Measurements from ENCODE around the gene ASCL4. TPM values are rescaled to one million over a fixed set of nuclear protein-coding genes. Genes with fewer than 3 reads are reported as not detected.

ASCL4 gene
- total RNA-seq, 1 donor from 2014 or later: not detected

- Mint-ChIP-seq H3K27ac (ENCODE audit: unreplicated experiment) (peak overlapping the region; percentile 88), H3K36me3 (ENCODE audit: unreplicated experiment) (no peaks in the 10 kb centered on the region), H3K9me3 (ENCODE audit: unreplicated experiment) (peaks cover 5% of the 10 kb centered on the region), H3K4me1 (ENCODE audit: low read depth, unreplicated experiment) (peaks cover 9% of the 10 kb centered on the region), H3K4me3 (ENCODE audit: unreplicated experiment) (peak overlapping the region; percentile 92), H3K27me3 (ENCODE audit: unreplicated experiment) (no peaks in the 10 kb centered on the region)
- TF ChIP-seq CTCF (IDR thresholded peaks at IDR 0.05; ENCODE audit: partially characterized antibody, unreplicated experiment): no peak
- no peak for DNase-seq
These were observed 15.1 kb upstream of the ASCL4 start for GRCh38 chr12:107759410-107759809.

- peak; percentile 33 for DNase-seq
- H3K36me3 Mint-ChIP-seq (ENCODE audit: unreplicated experiment): no peaks in the 10 kb centered on the region
- peak overlapping the region; percentile 92 for H3K4me3 Mint-ChIP-seq (ENCODE audit: unreplicated experiment)
- no peaks in the 10 kb centered on the region for H3K27me3 Mint-ChIP-seq (ENCODE audit: unreplicated experiment)
- H3K9me3 Mint-ChIP-seq (ENCODE audit: unreplicated experiment): peaks cover 5% of the 10 kb centered on the region
- peaks cover 9% of the 10 kb centered on the region for H3K4me1 Mint-ChIP-seq (ENCODE audit: low read depth, unreplicated experiment)
- peak overlapping the region; percentile 88 for H3K27ac Mint-ChIP-seq (ENCODE audit: unreplicated experiment)
- TF ChIP-seq CTCF (IDR thresholded peaks at IDR 0.05; ENCODE audit: partially characterized antibody, unreplicated experiment): no peak
These were observed 14.2 kb upstream of the ASCL4 start for GRCh38 chr12:107760207-107760808.

- no peak for TF ChIP-seq CTCF (IDR thresholded peaks at IDR 0.05; ENCODE audit: partially characterized antibody, unreplicated experiment)
- Mint-ChIP-seq H3K36me3 (ENCODE audit: unreplicated experiment) (no peaks in the 10 kb centered on the region), H3K4me3 (ENCODE audit: unreplicated experiment) (peak within 1 kb of the TSS; percentile 92), H3K27ac (ENCODE audit: unreplicated experiment) (peak within 1 kb of the TSS; percentile 88), H3K4me1 (ENCODE audit: low read depth, unreplicated experiment) (peaks cover 9% of the 10 kb centered on the region), H3K27me3 (ENCODE audit: unreplicated experiment) (no peaks in the 10 kb centered on the region), H3K9me3 (ENCODE audit: unreplicated experiment) (peaks cover 5% of the 10 kb centered on the region)
- peak; percentile 97 for DNase-seq
These were observed 13.5 kb upstream of the ASCL4 start, which contains the start of gene PRDM4 for GRCh38 chr12:107760809-107761501. Gene PRDM4, minus strand, starts transcription at chr12:107761137. Its CDS starts 622 bp downstream, at chr12:107760515.

GRCh38 chr12:107761502-107761904 is 13.0 kb upstream of the ASCL4 start:
- Mint-ChIP-seq H3K27ac (ENCODE audit: unreplicated experiment) (peak overlapping the region; percentile 48), H3K27me3 (ENCODE audit: unreplicated experiment) (no peaks in the 10 kb centered on the region), H3K4me1 (ENCODE audit: low read depth, unreplicated experiment) (peaks cover 9% of the 10 kb centered on the region), H3K9me3 (ENCODE audit: unreplicated experiment) (peaks cover 5% of the 10 kb centered on the region), H3K36me3 (ENCODE audit: unreplicated experiment) (no peaks in the 10 kb centered on the region), H3K4me3 (ENCODE audit: unreplicated experiment) (peak overlapping the region; percentile 92)
- TF ChIP-seq CTCF (IDR thresholded peaks at IDR 0.05; ENCODE audit: partially characterized antibody, unreplicated experiment): no peak
- no peak for DNase-seq

GRCh38 chr12:107762874-107763273 is 11.6 kb upstream of the ASCL4 start:
- TF ChIP-seq CTCF (IDR thresholded peaks at IDR 0.05; ENCODE audit: partially characterized antibody, unreplicated experiment): no peak
- H3K36me3 Mint-ChIP-seq (ENCODE audit: unreplicated experiment): no peaks in the 10 kb centered on the region
- no peak overlapping the region for H3K27ac Mint-ChIP-seq (ENCODE audit: unreplicated experiment)
- no peak for DNase-seq
- peaks cover 9% of the 10 kb centered on the region for H3K4me1 Mint-ChIP-seq (ENCODE audit: low read depth, unreplicated experiment)
- peaks cover 5% of the 10 kb centered on the region for H3K9me3 Mint-ChIP-seq (ENCODE audit: unreplicated experiment)
- no peak overlapping the region for H3K4me3 Mint-ChIP-seq (ENCODE audit: unreplicated experiment)
- H3K27me3 Mint-ChIP-seq (ENCODE audit: unreplicated experiment): no peaks in the 10 kb centered on the region
